NCI-H510A treated with DMSO at 0.1 percent for 48 hours (cell line): Measurements from ENCODE around the gene ATP7B.

Experiments
- DNase-seq: peaks from one replicate; lab custom pipeline; 2025; lab: John Stamatoyannopoulos, UW

ATP7B gene

GRCh38 chr13:51950722-51951121 lies 60.5 kb downstream of the ATP7B start:
- no peak for DNase-seq

GRCh38 chr13:51946163-51946669 lies 65.0 kb downstream of the ATP7B start:
- DNase-seq: no peak

GRCh38 chr13:51945149-51945548 lies 66.1 kb downstream of the ATP7B start:
- no peak for DNase-seq

- no peak for DNase-seq
These were observed 66.8 kb downstream of the ATP7B start for GRCh38 chr13:51944428-51944827.

GRCh38 chr13:51943721-51944120 lies 67.5 kb downstream of the ATP7B start:
- DNase-seq: no peak

- peak; percentile 29 for DNase-seq
These were observed 69.1 kb downstream of the ATP7B start for GRCh38 chr13:51942189-51942588.

- no peak for DNase-seq
These were observed 72.8 kb downstream of the ATP7B start for GRCh38 chr13:51938454-51938853.

GRCh38 chr13:51937320-51938290 lies 73.6 kb downstream of the ATP7B start:
- DNase-seq: no peak

GRCh38 chr13:51935326-51936171 lies 75.7 kb downstream of the ATP7B start:
- no peak for DNase-seq

GRCh38 chr13:51934461-51935087 lies 76.7 kb downstream of the ATP7B start:
- no peak for DNase-seq

GRCh38 chr13:51933466-51934058 lies 77.7 kb downstream of the ATP7B start:
- DNase-seq: no peak

- no peak for DNase-seq
These were observed 79.0 kb downstream of the ATP7B start for GRCh38 chr13:51932231-51932630.

- no peak for DNase-seq
These were observed 79.6 kb downstream of the ATP7B start for GRCh38 chr13:51931606-51932005.

- DNase-seq: no peak
These were observed 81.6 kb downstream of the ATP7B start for GRCh38 chr13:51929699-51930098.

GRCh38 chr13:51928231-51928630 lies 83.0 kb downstream of the ATP7B start:
- DNase-seq: peak; percentile 68

- DNase-seq: no peak
These were observed 84.1 kb downstream of the ATP7B start for GRCh38 chr13:51927129-51927528.

GRCh38 chr13:51926528-51926885 lies 84.7 kb downstream of the ATP7B start:
- DNase-seq: no peak

GRCh38 chr13:51925865-51926527 lies 85.3 kb downstream of the ATP7B start:
- no peak for DNase-seq

- DNase-seq: no peak
These were observed 86.3 kb downstream of the ATP7B start for GRCh38 chr13:51924756-51925544.

GRCh38 chr13:51923983-51924539 lies 87.2 kb downstream of the ATP7B start:
- DNase-seq: no peak
